Coronary artery (tissue), 2 donors: Measurements from ENCODE around the gene MYO7A.

Experiments used
- DNase-seq: peaks from one replicate; pipeline ENCODE4 v3.0.0-alpha.2; 2017; ENCODE audit warnings: low spot score
- H3K27ac ChIP-seq, 2 donors: fragments of 200-600 bp; sonication (generic); one replicate each; pipeline ENCODE4 v1.5.1; 2016 to 2019
- H3K4me3 ChIP-seq: fragments of 200-600 bp; sonication (generic); 2 replicates; pipeline ENCODE4 v1.5.1; 2016; ENCODE audit warnings: mild to moderate bottlenecking, moderate library complexity
- CTCF ChIP-seq: fragments of 200-600 bp; sonication (generic); IDR thresholded peaks from one replicate; pipeline ENCODE4 v1.5.1; 2019; ENCODE audit warnings: antibody characterized with exemption

The MYO7A gene

GRCh38 chr11:77108436-77108835 lies 19.6 kb upstream of the MYO7A start:
- H3K27ac ChIP-seq: peak overlapping the region in 1 of 2 donors; percentile 41
- H3K4me3 ChIP-seq: no peak overlapping the region
- no peak for DNase-seq
- TF ChIP-seq CTCF: no peak

- no peak for DNase-seq
- H3K27ac ChIP-seq: peak overlapping the region in 1 of 2 donors; percentile 48
- no peak for TF ChIP-seq CTCF
- no peak overlapping the region for H3K4me3 ChIP-seq
These were observed 18.6 kb upstream of the MYO7A start for GRCh38 chr11:77109236-77110019.

DNA sequence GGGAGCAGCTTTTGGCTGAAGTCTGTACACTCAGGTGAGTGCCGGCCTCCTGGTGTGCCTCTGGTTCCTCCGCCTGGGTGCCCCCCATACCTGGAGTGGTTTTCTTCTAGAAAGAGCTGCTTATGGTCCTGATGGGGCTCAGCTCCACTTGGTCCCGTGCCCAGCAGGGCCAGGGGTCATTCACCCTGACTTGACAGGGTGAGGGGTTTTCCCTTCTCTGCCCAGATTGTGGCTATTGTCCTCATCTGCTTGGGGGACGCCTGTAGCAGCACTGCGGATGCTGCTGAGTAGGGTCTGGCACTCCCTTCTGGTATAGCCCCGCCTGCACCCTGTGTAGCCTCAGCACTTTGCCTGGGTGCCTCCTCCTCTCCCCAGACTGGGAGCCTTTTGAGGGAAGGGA lies 17.2 kb upstream of the MYO7A start:
- H3K4me3 ChIP-seq: no peak overlapping the region
- no peak for DNase-seq
- no peak for TF ChIP-seq CTCF
- no peak overlapping the region for H3K27ac ChIP-seq

GRCh38 chr11:77111277-77111676 lies 16.8 kb upstream of the MYO7A start:
- H3K4me3 ChIP-seq: no peak overlapping the region
- no peak overlapping the region for H3K27ac ChIP-seq
- TF ChIP-seq CTCF: no peak
- no peak for DNase-seq

- Histone ChIP-seq H3K4me3 (no peak overlapping the region), H3K27ac (no peak overlapping the region)
- DNase-seq: no peak
- no peak for TF ChIP-seq CTCF
These were observed 16.1 kb upstream of the MYO7A start for GRCh38 chr11:77111946-77112345.

DNA sequence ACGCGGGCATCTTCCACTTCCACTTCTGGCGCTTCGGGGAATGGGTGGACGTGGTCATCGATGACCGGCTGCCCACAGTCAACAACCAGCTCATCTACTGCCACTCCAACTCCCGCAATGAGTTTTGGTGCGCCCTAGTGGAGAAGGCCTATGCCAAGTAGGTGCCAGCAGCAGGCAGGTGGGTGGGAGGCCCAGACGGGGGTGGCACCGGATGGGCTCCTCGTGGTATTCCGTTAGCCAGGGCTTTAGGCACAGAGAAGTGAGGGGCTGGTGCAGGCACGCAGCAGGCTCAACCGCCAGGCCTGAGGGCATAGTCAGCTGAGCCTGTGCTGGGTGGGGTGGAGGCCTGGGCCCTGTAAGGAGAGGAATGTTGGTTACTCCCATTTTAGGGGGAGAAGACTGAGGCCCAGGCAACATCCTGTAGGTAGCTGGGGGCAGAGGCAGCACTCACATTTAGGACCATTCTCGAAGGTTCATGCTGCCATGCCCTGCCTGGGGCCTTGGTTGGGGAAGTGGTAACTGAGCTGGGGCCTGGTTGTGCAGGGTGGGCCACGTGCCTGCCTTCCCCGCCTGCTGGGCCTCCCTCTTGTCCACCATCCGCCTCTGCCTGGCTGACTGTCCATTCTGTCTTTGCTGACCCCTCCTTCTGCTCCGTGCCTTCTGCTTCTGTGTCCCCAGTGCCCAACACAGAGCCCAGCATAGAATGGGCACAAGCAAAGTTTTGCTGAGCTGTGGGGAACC lies 15.2 kb upstream of the MYO7A start:
- Histone ChIP-seq H3K4me3 (no peak overlapping the region), H3K27ac (no peak overlapping the region)
- no peak for DNase-seq
- no peak for TF ChIP-seq CTCF
